K562 (cell line): ENCODE results near the gene CIAO2A. TPM values are rescaled to one million over a fixed set of nuclear protein-coding genes. Genes with fewer than 3 reads are reported as not detected.

Experiments
- ATAC-seq: fragments of 200-7000 bp; cut with Tn5 transposase; 3 replicates; pipeline ENCODE4 v1.9.1; 2020; ENCODE audit warnings: moderate library complexity
- BruUV-seq: library from RNA; stranded (reverse); fragments of 400-500 nt; replicated peaks from 2 replicates; lab custom pipeline; 2021; lab: Mats Ljungman, UMichigan
- CTCF ChIA-PET: fragments of 300-600 bp; formaldehyde crosslinking; extraction: SDS; loops from one replicate; lab custom pipeline; 2021; ENCODE audit warnings: low intra/inter-chr PET ratio; lab: Yijun Ruan, JAX
- POLR2A ChIA-PET: fragments of 300-600, 350-650 bp; sonication (Branson Sonifier 250); formaldehyde crosslinking; extraction: SDS; loops from one replicate; lab custom pipeline; 2021; ENCODE audit warnings: antibody characterized with exemption, inconsistent platforms; lab: Yijun Ruan, JAX
- DNase-seq, 4 experiments: peaks; one replicate each; pipeline versions ENCODE4 v3.0.0 to v3.0.0-alpha.2; 2011 to 2018; ENCODE audit warnings: low spot score in 3 of 4, mixed read lengths in 3 of 4; ENCODE audit errors: extremely low read depth in 1 of 4
- FAIRE-seq: peaks from 2 replicates; lab custom pipeline; 2011; peaks lifted over from hg19 to GRCh38; lab: Jason Lieb, UNC
- H2AFZ ChIP-seq: 2 replicates; pipeline ENCODE4 v1.6.0; 2011; ENCODE audit warnings: low read depth, low read length, control low read depth, inconsistent platforms
- H3K27ac ChIP-seq: fragments of 200-600 bp; 3 replicates; pipeline ENCODE4 v1.8.0; 2011; ENCODE audit warnings: low read depth, mild to moderate bottlenecking, control low read depth, inconsistent platforms, low read length, moderate library complexity, mixed read lengths; ENCODE audit errors: extremely low read depth
- H3K27me3 ChIP-seq, 2 experiments: fragments of 300-600 bp in 1 of 2; 2 replicates in 1 of 2; 3 replicates in 1 of 2; pipeline versions ENCODE4 v1.6.0 to v1.8.0; 2011; ENCODE audit warnings: inconsistent platforms in 2 of 2, low read length in 2 of 2, mild to moderate bottlenecking in 1 of 2, mixed read lengths in 1 of 2, moderate library complexity in 1 of 2; ENCODE audit not compliant: control insufficient read depth in 2 of 2, insufficient read depth in 2 of 2
- H3K36me3 ChIP-seq: fragments of 300-600 bp; 3 replicates; pipeline ENCODE4 v1.8.0; 2011; ENCODE audit warnings: mild to moderate bottlenecking, low read length, inconsistent platforms; ENCODE audit not compliant: control insufficient read depth, insufficient read depth
- H3K4me1 ChIP-seq, 2 experiments: fragments of 200-600 bp in 1 of 2; replicated peaks in 1 of 2; 2 replicates in 1 of 2; 3 replicates in 1 of 2; pipeline versions ENCODE4 v1.5.1 to v1.8.0; 2011; ENCODE audit warnings: inconsistent platforms in 2 of 2, low read length in 2 of 2, mild to moderate bottlenecking in 1 of 2, mixed read lengths in 1 of 2, moderate library complexity in 1 of 2; ENCODE audit not compliant: control insufficient read depth in 2 of 2, insufficient read depth in 2 of 2
- H3K4me2 ChIP-seq: 2 replicates; pipeline ENCODE4 v1.6.1; 2011; ENCODE audit warnings: low read length, control low read depth, inconsistent platforms, mixed read lengths; ENCODE audit not compliant: insufficient read depth
- H3K4me3 ChIP-seq: fragments of 200-600 bp; sonication (generic), shearing (Covaris generic); 2 replicates; pipeline ENCODE4 v1.5.1; 2016; ENCODE audit warnings: control low read depth, inconsistent platforms
- H3K79me2 ChIP-seq: fragments of 200-600 bp; 3 replicates; pipeline ENCODE4 v1.8.0; 2011; ENCODE audit warnings: low read length, inconsistent platforms; ENCODE audit not compliant: control insufficient read depth, insufficient read depth
- H3K9ac ChIP-seq, 2 experiments: 2 replicates each; pipeline versions ENCODE4 v1.6.0 to v1.6.1; 2011; ENCODE audit warnings: low read depth in 2 of 2, low read length in 2 of 2, control low read depth in 1 of 2, inconsistent platforms in 1 of 2, mild to moderate bottlenecking in 1 of 2, mixed read lengths in 1 of 2; ENCODE audit not compliant: insufficient read depth in 1 of 2
- H3K9me1 ChIP-seq: one replicate; pipeline ENCODE4 v1.6.0; 2011; ENCODE audit warnings: inconsistent platforms, mild to moderate bottlenecking, low read length, moderate library complexity; ENCODE audit not compliant: control insufficient read depth, insufficient read depth
- H3K9me3 ChIP-seq: replicated peaks from 2 replicates; pipeline ENCODE4 v1.5.1; 2011; ENCODE audit warnings: low read depth, low read length, inconsistent platforms; ENCODE audit not compliant: control insufficient read depth, insufficient read depth
- H4K20me1 ChIP-seq: replicated peaks from 2 replicates; pipeline ENCODE4 v1.6.1; 2011; ENCODE audit warnings: low read length, inconsistent platforms, mixed read lengths; ENCODE audit not compliant: control insufficient read depth, insufficient read depth
- CHD1 ChIP-seq: fragments of 200-600 bp; sonication (generic); IDR thresholded peaks from one replicate; pipeline ENCODE4 v1.6.1; 2012; ENCODE audit warnings: mild to moderate bottlenecking, moderate library complexity, low read length, inconsistent platforms
- PHF8 ChIP-seq: fragments of 200-600 bp; sonication (generic); IDR thresholded peaks from 2 replicates; pipeline ENCODE4 v1.6.1; 2012; ENCODE audit warnings: mixed run types, mild to moderate bottlenecking, inconsistent platforms, low read length, moderate library complexity, borderline replicate concordance
- U2AF2 ChIP-seq: fragments of 200-400 bp; formaldehyde crosslinking; optimal IDR thresholded peaks from 2 replicates; pipeline ENCODE3; 2017; ENCODE audit warnings: low read depth, mild to moderate bottlenecking, low read length
- ZKSCAN3 ChIP-seq: fragments of 250-450 bp; sonication (Bioruptor Pico); IDR thresholded peaks from 2 replicates; pipeline ENCODE4 v1.4.0; 2020
- ZNF12 ChIP-seq: sonication (generic); formaldehyde crosslinking; IDR thresholded peaks from 2 replicates; pipeline ENCODE4 v1.4.0; 2020; ENCODE audit warnings: mild to moderate bottlenecking, missing genetic modification reagents
- WGBS: fragments of 100-300 bp; shearing (Covaris generic); methylation state at CpG from one replicate; pipeline ENCODE4 v1.1.6; 2016; ENCODE audit warnings: low coverage, mixed read lengths; ENCODE audit not compliant: insufficient coverage; ENCODE audit errors: missing lambda C conversion rate; 5-methylcytosine and 5-hydroxymethylcytosine counted together
- in situ Hi-C: fragments of 300-500 bp; cut with MboI; formaldehyde crosslinking; loops from 4 replicates; pipeline ENCODE4 v1.15.0; 2018; ENCODE audit warnings: inconsistent platforms, mixed read lengths
- intact Hi-C: fragments of 100-400 bp; cut with micrococcal nuclease; formaldehyde crosslinking; loops from 2 replicates; pipeline ENCODE4 v1.14.2; 2022
- polyA plus RNA-seq, 8 experiments: library from polyadenylated mRNA; depleted of rRNA in 4 of 8; stranded (reverse) in 5 of 8; unstranded in 3 of 8; fragments of >200 nt; fragmentation: Nextera tagmentation in 2 of 8; fragmentation: Illumina TruSeq in 1 of 8; extraction: Ambion mirVana in 2 of 8; extraction: Trizol in 1 of 8; gene quantifications; 2 replicates each; pipeline versions ENCODE4 v1.2.1 to v1.2.3, GENCODE V29; 2011 to 2014; ENCODE audit warnings: inconsistent platforms in 1 of 8, missing spikeins in 1 of 8
- total RNA-seq, 7 experiments: library from RNA; depleted of rRNA in 6 of 7; stranded (reverse); fragments of >200 nt in 6 of 7; fragmentation: Illumina TruSeq in 2 of 7; extraction: Trizol in 2 of 7; gene quantifications; 2 replicates each; pipeline versions ENCODE4 v1.2.1 to v1.2.3, GENCODE V29; 2011 to 2021; ENCODE audit warnings: low replicate concordance in 1 of 7

Gene CIAO2A
- total and polyA plus RNA-seq, 9 of the 15 experiments (the other 6 are each of a cell fraction or from before 2014, with no cell fraction given) = 161 to 429 (median 313) TPM

- 0 out of 2 replicates have a peak, but pooled peaks cover 2% of the 10 kb centered on the region for H3K9me3 ChIP-seq
- peaks cover 47% of the 10 kb centered on the region; the same call in 2 of the 3 replicates for H3K36me3 ChIP-seq
- TF ChIP-seq PHF8 (no peak), U2AF2 (no peak), CHD1 (no peak), ZNF12 (CRISPR knock-in tag) (no peak), ZKSCAN3 (CRISPR knock-in tag) (no peak)
- H3K27ac ChIP-seq = peak overlapping the region; percentile 10; the same call in 1 of the 3 replicates
- ATAC-seq (no peak), DNase-seq (no peak), FAIRE-seq (no peak)
- intact Hi-C loops (no loop called here), in situ Hi-C loops (no loop called here)
- H4K20me1 ChIP-seq = no peaks in the 10 kb centered on the region
- peaks cover 64% of the 10 kb centered on the region for H3K79me2 ChIP-seq
- ChIA-PET CTCF (no interaction called here), POLR2A (interaction anchor here (0.5 kb wide), 1 partner anchor 658 kb away, joined by 4 read pairs; no protein-coding TSS in a partner anchor)
- H3K9me1 ChIP-seq = no peaks in the 10 kb centered on the region
- H2AFZ ChIP-seq = no peak overlapping the region
- H3K4me3 ChIP-seq = no peak overlapping the region
- no peak overlapping the region for H3K9ac ChIP-seq
- H3K4me1 ChIP-seq = peaks cover 5 to 14% of the 10 kb centered on the region in 2 experiments; a peak in 4 of 5 replicates
- BruUV-seq = no TSS peak
- 87% methylated on average over 12 of the region's 12 CpGs for WGBS
- H3K4me2 ChIP-seq = no peak overlapping the region
- H3K27me3 ChIP-seq = no peaks in the 10 kb centered on the region
Measured at GRCh38 chr15:64089543-64090280, 3.9 kb downstream of the CIAO2A start.
